OCI-LY7 (cell line): ENCODE results near the gene GRK5.

Experiments
- EZH2phosphoT487 ChIP-seq: fragments of 200-600 bp; sonication (generic); IDR thresholded peaks from 2 replicates; pipeline ENCODE4 v1.6.1; 2018; ENCODE audit warnings: low read depth, borderline replicate concordance, mild to moderate bottlenecking, mixed run types, antibody characterized with exemption, low read length, moderate library complexity, mixed read lengths
- TF ChIP-seq, protein P1 (sequence below): fragments of 200-600 bp; sonication (generic); conservative IDR thresholded peaks from 2 replicates; pipeline ENCODE4 v1.5.1; 2014; ENCODE audit warnings: mild to moderate bottlenecking, antibody characterized with exemption, low read length, moderate library complexity, mixed read lengths

DNA sequence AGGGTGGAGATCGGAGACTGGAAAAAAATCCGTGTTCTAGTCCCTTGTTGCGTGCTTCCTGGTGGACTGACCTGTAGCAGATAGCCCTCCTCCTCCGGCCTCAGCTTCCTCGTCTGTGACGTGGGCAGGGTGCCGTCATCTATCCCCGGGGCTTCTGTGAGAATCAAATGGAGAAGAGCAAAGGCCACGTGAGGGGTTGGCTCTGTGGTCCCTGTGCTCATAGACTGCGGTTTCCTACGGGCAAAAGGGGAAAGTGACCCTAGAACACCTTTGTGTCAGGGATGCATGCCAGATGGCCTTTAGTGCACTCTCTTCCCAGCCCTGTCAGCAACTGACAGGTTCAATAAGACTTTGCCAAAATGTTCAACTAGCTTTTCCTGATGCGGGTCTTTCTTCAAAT, 33.7 kb downstream of the GRK5 start:
- TF ChIP-seq, protein P1, sequence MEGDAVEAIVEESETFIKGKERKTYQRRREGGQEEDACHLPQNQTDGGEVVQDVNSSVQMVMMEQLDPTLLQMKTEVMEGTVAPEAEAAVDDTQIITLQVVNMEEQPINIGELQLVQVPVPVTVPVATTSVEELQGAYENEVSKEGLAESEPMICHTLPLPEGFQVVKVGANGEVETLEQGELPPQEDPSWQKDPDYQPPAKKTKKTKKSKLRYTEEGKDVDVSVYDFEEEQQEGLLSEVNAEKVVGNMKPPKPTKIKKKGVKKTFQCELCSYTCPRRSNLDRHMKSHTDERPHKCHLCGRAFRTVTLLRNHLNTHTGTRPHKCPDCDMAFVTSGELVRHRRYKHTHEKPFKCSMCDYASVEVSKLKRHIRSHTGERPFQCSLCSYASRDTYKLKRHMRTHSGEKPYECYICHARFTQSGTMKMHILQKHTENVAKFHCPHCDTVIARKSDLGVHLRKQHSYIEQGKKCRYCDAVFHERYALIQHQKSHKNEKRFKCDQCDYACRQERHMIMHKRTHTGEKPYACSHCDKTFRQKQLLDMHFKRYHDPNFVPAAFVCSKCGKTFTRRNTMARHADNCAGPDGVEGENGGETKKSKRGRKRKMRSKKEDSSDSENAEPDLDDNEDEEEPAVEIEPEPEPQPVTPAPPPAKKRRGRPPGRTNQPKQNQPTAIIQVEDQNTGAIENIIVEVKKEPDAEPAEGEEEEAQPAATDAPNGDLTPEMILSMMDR = no peak
- TF ChIP-seq EZH2phosphoT487 = no peak
